Smooth muscle cell (in vitro differentiated cells): Measurements from ENCODE around the gene DNAJC22. TPM values are rescaled to one million over a fixed set of nuclear protein-coding genes. Genes with fewer than 3 reads are reported as not detected.

ENCODE experiments used
- DNase-seq: peaks from one replicate; lab custom pipeline; 2025; ENCODE audit not compliant: unreplicated experiment; lab: John Stamatoyannopoulos, UW
- H2AFZ ChIP-seq: fragments of 200-600 bp; sonication (generic); 2 replicates; pipeline ENCODE4 v1.6.0; 2016; ENCODE audit warnings: antibody characterized with exemption, low read depth, mild to moderate bottlenecking
- H3F3A ChIP-seq: fragments of 200-600 bp; sonication (generic); 2 replicates; pipeline ENCODE4 v1.6.0; 2017; ENCODE audit warnings: antibody characterized with exemption, low read depth
- H3K27ac ChIP-seq: fragments of 200-600 bp; sonication (generic); 2 replicates; pipeline ENCODE4 v1.5.1; 2016; ENCODE audit warnings: low read depth, mild to moderate bottlenecking
- H3K27me3 ChIP-seq: fragments of 200-600 bp; sonication (generic); 2 replicates; pipeline ENCODE4 v1.6.1; 2016; ENCODE audit warnings: low read depth, mild to moderate bottlenecking
- H3K36me3 ChIP-seq: fragments of 200-600 bp; sonication (generic); 2 replicates; pipeline ENCODE4 v1.5.1; 2016; ENCODE audit warnings: low read depth
- H3K4me1 ChIP-seq: fragments of 200-600 bp; sonication (generic); 2 replicates; pipeline ENCODE4 v1.5.1; 2016; ENCODE audit warnings: low read depth
- H3K4me2 ChIP-seq: fragments of 200-600 bp; sonication (generic); 2 replicates; pipeline ENCODE4 v1.6.0; 2016; ENCODE audit warnings: mild to moderate bottlenecking
- H3K4me3 ChIP-seq: fragments of 200-600 bp; sonication (generic); 2 replicates; pipeline ENCODE4 v1.5.1; 2016; ENCODE audit warnings: mild to moderate bottlenecking
- H3K79me2 ChIP-seq: fragments of 200-600 bp; sonication (generic); 2 replicates; pipeline ENCODE4 v1.6.0; 2016; ENCODE audit warnings: low read depth, mild to moderate bottlenecking
- H3K9ac ChIP-seq: fragments of 200-600 bp; sonication (generic); 2 replicates; pipeline ENCODE4 v1.6.0; 2016; ENCODE audit warnings: low read depth
- H3K9me3 ChIP-seq: fragments of 200-600 bp; sonication (generic); replicated peaks from 2 replicates; pipeline ENCODE4 v1.5.1; 2016; ENCODE audit warnings: low read depth
- H4K20me1 ChIP-seq: fragments of 200-600 bp; sonication (generic); 2 replicates; pipeline ENCODE4 v1.6.0; 2016; ENCODE audit warnings: low read depth
- CTCF ChIP-seq: fragments of 200-600 bp; sonication (generic); IDR thresholded peaks from 2 replicates; pipeline ENCODE4 v1.5.1; 2017; ENCODE audit warnings: borderline replicate concordance, mild to moderate bottlenecking, antibody characterized with exemption; ENCODE audit not compliant: insufficient read depth, poor library complexity, severe bottlenecking
- WGBS: methylation state at CpG from one replicate; pipeline ENCODE4 v1.1.7; 2016; ENCODE audit warnings: low lambda C conversion rate; 5-methylcytosine and 5-hydroxymethylcytosine counted together
- polyA plus RNA-seq: library from polyadenylated mRNA; unstranded; fragments of >200 nt; fragmentation: Nextera tagmentation; extraction: Ambion mirVana; gene quantifications from 2 replicates; pipeline ENCODE4 v1.2.1, GENCODE V29; 2016
- total RNA-seq: library from RNA; depleted of rRNA; stranded (reverse); fragments of >200 nt; gene quantifications from 2 replicates; pipeline ENCODE4 v1.2.3, GENCODE V29; 2014

DNAJC22 gene
- total and polyA plus RNA-seq, 2 experiments from 2014 or later: 0.09 to 2.4 TPM

- no peak for TF ChIP-seq CTCF
- no peaks in the 10 kb centered on the region for H3K9me3 ChIP-seq
- H3K79me2 ChIP-seq: no peaks in the 10 kb centered on the region
- no peak overlapping the region for H2AFZ ChIP-seq
- no peak for DNase-seq
- no peak overlapping the region for H3K9ac ChIP-seq
- 94% methylated on average over 19 of the region's 19 CpGs for WGBS
- no peaks in the 10 kb centered on the region for H3F3A ChIP-seq
- H4K20me1 ChIP-seq: no peaks in the 10 kb centered on the region
- peaks cover 70% of the 10 kb centered on the region for H3K27me3 ChIP-seq
- H3K27ac ChIP-seq: no peak overlapping the region
- peaks cover 3% of the 10 kb centered on the region for H3K4me1 ChIP-seq
- no peak overlapping the region for H3K4me3 ChIP-seq
- H3K4me2 ChIP-seq: no peak overlapping the region
- no peaks in the 10 kb centered on the region for H3K36me3 ChIP-seq
Observed at GRCh38 chr12:49334226-49334625, 12.5 kb upstream of the DNAJC22 start.

GRCh38 chr12:49334681-49335080 lies 12.0 kb upstream of the DNAJC22 start:
- DNase-seq: no peak
- TF ChIP-seq CTCF: no peak
- Histone ChIP-seq H4K20me1 (no peaks in the 10 kb centered on the region), H3K27ac (no peak overlapping the region), H3K9me3 (no peaks in the 10 kb centered on the region), H3K36me3 (no peaks in the 10 kb centered on the region), H3K9ac (no peak overlapping the region), H3F3A (no peaks in the 10 kb centered on the region), H3K27me3 (peaks cover 74% of the 10 kb centered on the region), H3K4me3 (no peak overlapping the region), H3K4me2 (no peak overlapping the region), H3K79me2 (no peaks in the 10 kb centered on the region), H2AFZ (no peak overlapping the region), H3K4me1 (peaks cover 3% of the 10 kb centered on the region)
- 89% methylated on average over 12 of the region's 12 CpGs for WGBS

- Histone ChIP-seq H3K79me2 (no peaks in the 10 kb centered on the region), H3K9me3 (no peaks in the 10 kb centered on the region), H3F3A (no peaks in the 10 kb centered on the region), H4K20me1 (no peaks in the 10 kb centered on the region), H3K4me1 (peaks cover 3% of the 10 kb centered on the region), H3K9ac (no peak overlapping the region), H3K36me3 (no peaks in the 10 kb centered on the region), H3K27ac (no peak overlapping the region), H3K4me2 (no peak overlapping the region), H3K27me3 (peaks cover 81% of the 10 kb centered on the region), H3K4me3 (no peak overlapping the region), H2AFZ (no peak overlapping the region)
- WGBS: 76% methylated on average over 16 of the region's 16 CpGs
- no peak for TF ChIP-seq CTCF
- no peak for DNase-seq
Observed at GRCh38 chr12:49335118-49335954, 11.4 kb upstream of the DNAJC22 start.
